Uterus (tissue), 2 donors: ENCODE results near the gene PDE8A.

ENCODE experiments used
- POLR2A ChIP-seq, 2 donors: fragments of 450-650 bp; IDR thresholded peaks; one replicate each; pipeline ENCODE4 v1.6.1; 2016; ENCODE audit warnings: antibody characterized with exemption in 2 of 2, mild to moderate bottlenecking in 1 of 2, moderate library complexity in 1 of 2
- TF ChIP-seq, protein P1 (sequence below), 4 experiments: fragments of 200-600 bp in 2 of 4; fragments of 450-650 bp in 2 of 4; sonication (generic) in 2 of 4; IDR thresholded peaks; one replicate each; pipeline ENCODE4 v1.5.1; 2016 to 2019; ENCODE audit warnings: antibody characterized with exemption in 4 of 4, mild to moderate bottlenecking in 2 of 4, moderate library complexity in 1 of 4

- no peak for TF ChIP-seq POLR2A (IDR thresholded peaks at IDR 0.05)
- TF ChIP-seq, protein P1, sequence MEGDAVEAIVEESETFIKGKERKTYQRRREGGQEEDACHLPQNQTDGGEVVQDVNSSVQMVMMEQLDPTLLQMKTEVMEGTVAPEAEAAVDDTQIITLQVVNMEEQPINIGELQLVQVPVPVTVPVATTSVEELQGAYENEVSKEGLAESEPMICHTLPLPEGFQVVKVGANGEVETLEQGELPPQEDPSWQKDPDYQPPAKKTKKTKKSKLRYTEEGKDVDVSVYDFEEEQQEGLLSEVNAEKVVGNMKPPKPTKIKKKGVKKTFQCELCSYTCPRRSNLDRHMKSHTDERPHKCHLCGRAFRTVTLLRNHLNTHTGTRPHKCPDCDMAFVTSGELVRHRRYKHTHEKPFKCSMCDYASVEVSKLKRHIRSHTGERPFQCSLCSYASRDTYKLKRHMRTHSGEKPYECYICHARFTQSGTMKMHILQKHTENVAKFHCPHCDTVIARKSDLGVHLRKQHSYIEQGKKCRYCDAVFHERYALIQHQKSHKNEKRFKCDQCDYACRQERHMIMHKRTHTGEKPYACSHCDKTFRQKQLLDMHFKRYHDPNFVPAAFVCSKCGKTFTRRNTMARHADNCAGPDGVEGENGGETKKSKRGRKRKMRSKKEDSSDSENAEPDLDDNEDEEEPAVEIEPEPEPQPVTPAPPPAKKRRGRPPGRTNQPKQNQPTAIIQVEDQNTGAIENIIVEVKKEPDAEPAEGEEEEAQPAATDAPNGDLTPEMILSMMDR (IDR thresholded peaks at IDR 0.05) = no peak
Measured at GRCh38 chr15:85155857-85156256, 174.2 kb downstream of the PDE8A start.
